ENCODE data around the gene TNFRSF8. TPM values are rescaled to one million over a fixed set of nuclear protein-coding genes. Genes with fewer than 3 reads are reported as not detected.

Gene TNFRSF8
- total and polyA plus RNA-seq, 2 of the 13 experiments (the other 11 are each of a cell fraction or from before 2014, with no cell fraction given): not detected

DNA sequence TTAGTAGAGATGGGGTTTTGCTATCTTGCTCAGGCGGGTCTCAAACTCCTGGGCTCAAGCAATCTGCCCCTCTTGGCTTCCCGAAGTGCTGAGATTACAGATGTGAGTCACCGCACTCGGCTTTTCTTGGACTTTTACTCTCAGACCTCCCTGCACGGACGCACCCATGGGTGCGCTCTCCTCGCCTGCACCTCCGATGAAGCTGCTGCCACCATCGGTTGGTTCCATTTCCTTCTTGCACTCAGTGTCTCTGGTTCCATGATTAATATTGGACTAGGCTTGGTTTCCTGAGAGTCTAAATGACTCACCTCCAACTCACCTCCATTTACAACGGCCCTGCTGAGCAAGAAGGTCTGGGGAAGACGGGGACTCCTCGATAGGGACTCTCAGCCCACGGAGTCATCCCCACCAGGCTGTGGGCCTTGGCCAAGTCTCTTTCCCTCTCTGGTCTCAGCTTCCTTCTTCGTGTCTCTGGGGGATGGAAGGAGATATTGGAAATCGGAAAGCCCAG is 6.7 kb upstream of the TNFRSF8 start:
- Histone ChIP-seq H3K27me3 (ENCODE audit: control insufficient read depth in 1 of 2, insufficient read depth in 2 of 2, low read length in 2 of 2) (peaks cover 5 to 46% of the 10 kb centered on the region in 2 experiments; a peak in 4 of 5 replicates), H3K4me2 (ENCODE audit: low read depth, low read length) (no peak overlapping the region), H3K27ac (ENCODE audit: extremely low read length, insufficient read depth, low read length) (no peak overlapping the region), H4K20me1 (ENCODE audit: insufficient read depth, low read length) (no peaks in the 10 kb centered on the region), H3K4me1 (ENCODE audit: insufficient read depth, low read length) (no peaks in the 10 kb centered on the region), H3K79me2 (ENCODE audit: insufficient read depth, low read length) (no peaks in the 10 kb centered on the region), H3K9ac (ENCODE audit: insufficient read depth, low read depth, low read length) (no peak overlapping the region), H2AFZ (ENCODE audit: low read length) (no peak overlapping the region), H3K4me3 (replicated peaks in 1 of 3; ENCODE audit: insufficient read depth in 1 of 3, low read depth in 2 of 3, low read length in 3 of 3) (no peak overlapping the region), H3K36me3 (replicated peaks in 1 of 2; ENCODE audit: control insufficient read depth in 1 of 2, insufficient read depth in 2 of 2, low read length in 2 of 2) (no peaks in the 10 kb centered on the region), H3K9me3 (ENCODE audit: low read length) (no peaks in the 10 kb centered on the region)
- FAIRE-seq (no peak), ATAC-seq (no peak), DNase-seq (ENCODE audit: low spot score) (no peak)
- no peak for TF ChIP-seq EHMT2 (IDR thresholded peaks at IDR 0.05; ENCODE audit: borderline replicate concordance, low read depth, low read length)
- no peak for TF ChIP-seq PCBP1 (IDR thresholded peaks at IDR 0.05; ENCODE audit: borderline replicate concordance, low read depth, low read length)
- no peak for TF ChIP-seq YEATS2 (CRISPR knock-in tag; IDR thresholded peaks at IDR 0.05; ENCODE audit: borderline replicate concordance)
- TF ChIP-seq POLR2AphosphoS5 (IDR thresholded peaks at IDR 0.05; ENCODE audit: low read depth, low read length): no peak
- TF ChIP-seq MBNL3 (CRISPR knock-in tag; conservative IDR thresholded peaks at IDR 0.05): no peak
- TF ChIP-seq ZNF317 (CRISPR knock-in tag; IDR thresholded peaks at IDR 0.05): no peak
- no peak for TF ChIP-seq HNRNPLL (IDR thresholded peaks at IDR 0.05; ENCODE audit: low read depth, low read length, poor library complexity, severe bottlenecking)
- no peak for TF ChIP-seq ZMAT3 (CRISPR knock-in tag; conservative IDR thresholded peaks at IDR 0.05)
- no peak for TF ChIP-seq SMAD1 (CRISPR knock-in tag; IDR thresholded peaks at IDR 0.05; ENCODE audit: borderline replicate concordance, low read depth)
- no peak for TF ChIP-seq ZNF75D (CRISPR knock-in tag; IDR thresholded peaks at IDR 0.05; ENCODE audit: borderline replicate concordance)
- BruUV-seq (replicated peaks): no TSS peak
- in situ Hi-C loops (cut with HindIII; ENCODE audit: extremely low pct_ligation_motif_present, low pct_unique_long_range_greater_than_20kb) (no loop called here), intact Hi-C loops (cut with micrococcal nuclease; ENCODE audit: unreplicated experiment) (no loop called here)
- ChIA-PET POLR2A (no interaction called here), CTCF (ENCODE audit: low intra/inter-chr PET ratio, low total read pairs) (no interaction called here)
- WGBS (ENCODE audit: low lambda C conversion rate): 56% methylated on average over 16 of the region's 16 CpGs

DNA sequence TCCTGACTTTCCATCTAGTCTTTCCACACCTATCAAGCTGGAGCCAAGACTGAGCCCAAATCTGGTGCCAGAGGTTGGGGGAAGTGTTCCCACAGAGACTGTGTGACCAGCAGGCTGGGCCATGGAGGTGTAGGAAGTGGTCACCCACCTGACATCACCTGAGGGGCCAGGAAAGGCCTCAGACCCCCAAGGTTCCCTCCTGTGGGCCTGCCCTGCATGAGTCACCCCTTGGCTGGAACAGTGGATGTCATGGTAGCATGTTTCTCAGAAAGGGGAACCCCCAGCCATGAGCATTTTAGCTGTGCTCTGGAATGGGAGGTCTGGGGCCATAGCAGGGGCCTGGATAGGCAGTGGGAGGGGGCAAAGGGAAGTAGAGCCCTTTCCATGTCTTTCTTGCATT is 5.7 kb upstream of the TNFRSF8 start:
- ATAC-seq: no peak

More for the DNA sequence above, 5.7 kb upstream of the TNFRSF8 start:
- no peak overlapping the region for H3K4me3 ChIP-seq (replicated peaks in 1 of 3; ENCODE audit: insufficient read depth in 1 of 3, low read depth in 2 of 3, low read length in 3 of 3)
- in situ Hi-C loops (cut with HindIII; ENCODE audit: extremely low pct_ligation_motif_present, low pct_unique_long_range_greater_than_20kb) (no loop called here), intact Hi-C loops (cut with micrococcal nuclease; ENCODE audit: unreplicated experiment) (no loop called here)
- no peaks in the 10 kb centered on the region for H3K4me1 ChIP-seq (ENCODE audit: insufficient read depth, low read length)
- no peak overlapping the region for H3K4me2 ChIP-seq (ENCODE audit: low read depth, low read length)
- no peak for FAIRE-seq
- peaks cover 3 to 44% of the 10 kb centered on the region in 2 experiments; a peak in 4 of 5 replicates for H3K27me3 ChIP-seq (ENCODE audit: control insufficient read depth in 1 of 2, insufficient read depth in 2 of 2, low read length in 2 of 2)
- POLR2A ChIA-PET: no interaction called here
- no peaks in the 10 kb centered on the region for H4K20me1 ChIP-seq (ENCODE audit: insufficient read depth, low read length)
- TF ChIP-seq MIER3 (CRISPR knock-in tag; IDR thresholded peaks at IDR 0.05; ENCODE audit: borderline replicate concordance): no peak
- TF ChIP-seq, protein P1, sequence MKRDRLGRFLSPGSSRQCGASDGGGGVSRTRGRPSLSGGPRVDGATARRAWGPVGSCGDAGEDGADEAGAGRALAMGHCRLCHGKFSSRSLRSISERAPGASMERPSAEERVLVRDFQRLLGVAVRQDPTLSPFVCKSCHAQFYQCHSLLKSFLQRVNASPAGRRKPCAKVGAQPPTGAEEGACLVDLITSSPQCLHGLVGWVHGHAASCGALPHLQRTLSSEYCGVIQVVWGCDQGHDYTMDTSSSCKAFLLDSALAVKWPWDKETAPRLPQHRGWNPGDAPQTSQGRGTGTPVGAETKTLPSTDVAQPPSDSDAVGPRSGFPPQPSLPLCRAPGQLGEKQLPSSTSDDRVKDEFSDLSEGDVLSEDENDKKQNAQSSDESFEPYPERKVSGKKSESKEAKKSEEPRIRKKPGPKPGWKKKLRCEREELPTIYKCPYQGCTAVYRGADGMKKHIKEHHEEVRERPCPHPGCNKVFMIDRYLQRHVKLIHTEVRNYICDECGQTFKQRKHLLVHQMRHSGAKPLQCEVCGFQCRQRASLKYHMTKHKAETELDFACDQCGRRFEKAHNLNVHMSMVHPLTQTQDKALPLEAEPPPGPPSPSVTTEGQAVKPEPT (CRISPR knock-in tag; IDR thresholded peaks at IDR 0.05; ENCODE audit: low read depth): no peak
- TF ChIP-seq IRX3 (CRISPR knock-in tag; IDR thresholded peaks at IDR 0.05; ENCODE audit: borderline replicate concordance, low read depth): no peak
- TF ChIP-seq GFI1 (CRISPR knock-in tag; IDR thresholded peaks at IDR 0.05; ENCODE audit: borderline replicate concordance): no peak
- TF ChIP-seq ZNF772 (CRISPR knock-in tag; IDR thresholded peaks at IDR 0.05): no peak
- H3K9me3 ChIP-seq (ENCODE audit: low read length): no peaks in the 10 kb centered on the region
- H3K9ac ChIP-seq (ENCODE audit: insufficient read depth, low read depth, low read length): no peak overlapping the region
- CTCF ChIA-PET (ENCODE audit: low intra/inter-chr PET ratio, low total read pairs): no interaction called here
- no TSS peak for BruUV-seq (replicated peaks)
- DNase-seq (ENCODE audit: low spot score): no peak
- H3K79me2 ChIP-seq (ENCODE audit: insufficient read depth, low read length): no peaks in the 10 kb centered on the region
- H2AFZ ChIP-seq (ENCODE audit: low read length): no peak overlapping the region
- no peak overlapping the region for H3K27ac ChIP-seq (ENCODE audit: extremely low read length, insufficient read depth, low read length)
- no peaks in the 10 kb centered on the region for H3K36me3 ChIP-seq (replicated peaks in 1 of 2; ENCODE audit: control insufficient read depth in 1 of 2, insufficient read depth in 2 of 2, low read length in 2 of 2)
